ENCODE results near the gene AGER. TPM values are rescaled to one million over a fixed set of nuclear protein-coding genes. Genes with fewer than 3 reads are reported as not detected.

AGER gene
- total RNA-seq, 2 experiments from 2014 or later = 20.7 to 22.0 TPM

- Mint-ChIP-seq H3K4me3 (peak within 1 kb of the TSS; percentile 93), H3K9me3 (ENCODE audit: low read depth) (no peaks in the 10 kb centered on the region), H3K4me1 (peaks cover 58% of the 10 kb centered on the region), H3K36me3 (peaks cover 14% of the 10 kb centered on the region), H3K27ac (peak within 1 kb of the TSS; percentile 94), H3K27me3 (no peaks in the 10 kb centered on the region)
- DNase-seq (peak; percentile 98), ATAC-seq (peak; percentile 86)
- CTCF ChIA-PET = interaction anchor here (1.1 to 4.6 kb wide), 5 partner anchors 14 to 59 kb away, joined by 3 to 31 read pairs (median 8); partner anchors contain the start of genes GPSM3, PBX2 and PRRT1
Observed at GRCh38 chr6:32177788-32178546, 6.1 kb downstream of the AGER start, which contains the start of gene RNF5. TSS of gene RNF5 (plus strand) at chr6:32178405. CDS start at chr6:32178512, 107 bp downstream.

- peaks cover 62% of the 10 kb centered on the region for H3K4me1 Mint-ChIP-seq
- CTCF ChIA-PET = interaction anchor here (1.1 to 4.6 kb wide), 4 partner anchors 15 to 58 kb away, joined by 3 to 31 read pairs (median 8); partner anchors contain the start of genes GPSM3, PBX2 and PRRT1
Observed at GRCh38 chr6:32177183-32177787, 6.8 kb downstream of the AGER start.

DNA sequence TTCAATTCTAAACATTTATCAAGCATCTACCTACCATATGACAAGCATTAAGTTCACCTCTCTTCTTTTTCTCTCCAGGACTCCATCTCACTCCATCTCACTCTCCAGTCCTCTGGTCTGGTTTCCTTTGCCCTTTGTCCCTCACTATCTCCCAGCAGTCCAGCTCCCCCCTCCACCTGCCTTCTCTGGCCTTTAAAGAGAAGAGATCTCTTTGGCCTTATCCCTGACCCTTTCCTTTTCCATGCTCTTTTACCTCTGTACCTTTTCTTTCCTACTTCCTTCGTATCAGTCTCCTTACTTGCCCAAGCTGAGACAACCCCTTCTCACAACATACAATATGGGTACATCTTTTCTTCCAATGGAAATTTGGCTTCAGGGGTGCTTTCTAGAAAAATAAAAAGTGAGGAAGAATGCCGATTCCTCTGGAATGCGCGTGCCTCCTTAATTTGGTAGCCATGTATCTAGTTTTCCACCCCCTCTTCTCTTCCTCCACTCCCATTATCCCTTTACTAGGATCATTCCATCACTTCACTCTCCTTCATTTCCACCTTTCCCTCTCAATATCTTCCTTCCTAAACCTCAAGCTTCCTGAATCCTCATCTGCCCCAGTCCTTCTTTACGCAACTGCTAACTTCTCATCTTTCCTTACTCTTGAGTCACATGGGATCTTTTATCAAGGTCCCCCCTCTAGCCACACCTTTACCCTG lies 7.4 kb downstream of the AGER start:
- H3K36me3 Mint-ChIP-seq = peaks cover 12% of the 10 kb centered on the region
- CTCF ChIA-PET = interaction anchor here (1.1 to 4.6 kb wide), 4 partner anchors 15 to 58 kb away, joined by 3 to 31 read pairs (median 8); partner anchors contain the start of genes GPSM3, PBX2 and PRRT1

More at GRCh38 chr6:32177183-32177787, 6.8 kb downstream of the AGER start:
- DNase-seq (peak; percentile 67), ATAC-seq (peak; percentile 2)
- Mint-ChIP-seq H3K27me3 (no peaks in the 10 kb centered on the region), H3K9me3 (ENCODE audit: low read depth) (no peaks in the 10 kb centered on the region), H3K36me3 (peaks cover 13% of the 10 kb centered on the region), H3K4me3 (peak overlapping the region; percentile 93), H3K27ac (peak overlapping the region; percentile 94)

GRCh38 chr6:32175711-32176475 lies 8.2 kb downstream of the AGER start, which contains the start of gene AGPAT1:
TSS of gene AGPAT1 (minus strand) at chr6:32176084. CDS start at chr6:32171496, 4,588 bp downstream.
- Mint-ChIP-seq H3K27ac (peak within 1 kb of the TSS; percentile 94), H3K4me3 (peak within 1 kb of the TSS; percentile 93), H3K36me3 (peaks cover 12% of the 10 kb centered on the region), H3K27me3 (no peaks in the 10 kb centered on the region), H3K9me3 (ENCODE audit: low read depth) (no peaks in the 10 kb centered on the region), H3K4me1 (peaks cover 59% of the 10 kb centered on the region)
- CTCF ChIA-PET = interaction anchor here (4.6 kb wide), 1 partner anchor 16 kb away, joined by 31 read pairs; the partner anchor contains the start of genes GPSM3 and PBX2
- DNase-seq (peak; percentile 98), ATAC-seq (peak; percentile 62)

More for the DNA sequence above, 7.4 kb downstream of the AGER start:
- Mint-ChIP-seq H3K4me1 (peaks cover 62% of the 10 kb centered on the region), H3K9me3 (ENCODE audit: low read depth) (no peaks in the 10 kb centered on the region), H3K4me3 (peak overlapping the region; percentile 93), H3K27ac (peak overlapping the region; percentile 94), H3K27me3 (no peaks in the 10 kb centered on the region)
- no peak for ATAC-seq
- DNase-seq = no peak

DNA sequence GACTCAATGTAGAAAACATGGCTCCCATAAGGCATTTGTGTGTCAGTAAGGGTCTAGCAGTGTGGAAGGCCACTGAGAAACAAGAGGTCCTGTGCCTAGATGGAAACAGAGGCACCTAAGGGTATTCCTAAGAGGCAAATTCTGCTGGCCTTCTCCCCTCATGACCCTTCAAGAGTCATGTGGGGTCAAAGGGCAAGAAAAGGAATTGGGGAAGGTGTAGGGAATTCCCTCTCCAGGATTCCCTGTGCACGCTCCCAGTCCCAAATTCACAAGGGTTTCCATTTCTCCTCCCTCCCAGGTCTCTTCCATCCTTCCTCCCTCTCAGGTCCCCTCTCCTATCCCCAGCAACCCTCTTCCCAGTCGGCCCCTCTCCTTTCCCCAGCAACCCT lies 8.7 kb downstream of the AGER start:
- Mint-ChIP-seq H3K27ac (peak overlapping the region; percentile 94), H3K4me1 (peaks cover 55% of the 10 kb centered on the region), H3K4me3 (peak overlapping the region; percentile 93), H3K36me3 (peaks cover 7% of the 10 kb centered on the region), H3K9me3 (ENCODE audit: low read depth) (no peaks in the 10 kb centered on the region), H3K27me3 (no peaks in the 10 kb centered on the region)
- no peak for ATAC-seq
- CTCF ChIA-PET = no interaction called here
- no peak for DNase-seq

DNA sequence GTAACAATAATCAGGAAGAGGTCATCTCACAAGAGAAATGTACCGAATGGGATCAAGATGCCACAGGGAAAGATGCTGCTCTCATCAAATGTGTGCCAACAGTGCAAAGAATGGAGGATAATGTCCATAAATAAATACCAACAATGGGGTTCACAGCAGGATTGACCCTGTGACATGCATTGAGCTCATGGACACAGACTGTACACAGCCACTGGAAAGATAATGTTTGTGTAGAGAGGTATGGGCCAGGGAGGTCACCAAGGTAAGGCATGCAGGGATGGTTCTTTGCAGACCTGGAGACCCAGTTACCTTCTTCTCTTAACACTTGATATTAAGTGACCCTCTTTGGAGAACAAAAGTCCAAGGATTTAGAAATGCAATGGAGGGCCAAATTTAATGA lies 9.6 kb downstream of the AGER start:
- Mint-ChIP-seq H3K4me3 (peak overlapping the region; percentile 93), H3K27me3 (no peaks in the 10 kb centered on the region), H3K36me3 (peaks cover 8% of the 10 kb centered on the region), H3K4me1 (peaks cover 48% of the 10 kb centered on the region), H3K9me3 (ENCODE audit: low read depth) (no peaks in the 10 kb centered on the region), H3K27ac (no peak overlapping the region)
- DNase-seq (no peak), ATAC-seq (no peak)
- CTCF ChIA-PET = no interaction called here

- CTCF ChIA-PET = no interaction called here
- H3K27me3 Mint-ChIP-seq = no peaks in the 10 kb centered on the region
- H3K27ac Mint-ChIP-seq = peak overlapping the region; percentile 0
- H3K9me3 Mint-ChIP-seq (ENCODE audit: low read depth) = no peaks in the 10 kb centered on the region
- DNase-seq = no peak
- ATAC-seq = no peak
- peaks cover 4% of the 10 kb centered on the region for H3K36me3 Mint-ChIP-seq
- peaks cover 40% of the 10 kb centered on the region for H3K4me1 Mint-ChIP-seq
- no peak overlapping the region for H3K4me3 Mint-ChIP-seq
Observed at GRCh38 chr6:32173051-32173727, 10.9 kb downstream of the AGER start.

- CTCF ChIA-PET = interaction anchor here (0.7 kb wide), 1 partner anchor 24 kb away, joined by 3 read pairs; no protein-coding TSS in a partner anchor
- peaks cover 6% of the 10 kb centered on the region for H3K36me3 Mint-ChIP-seq
- DNase-seq = no peak
- H3K4me3 Mint-ChIP-seq = no peak overlapping the region
- H3K27ac Mint-ChIP-seq = no peak overlapping the region
- H3K27me3 Mint-ChIP-seq = no peaks in the 10 kb centered on the region
- no peaks in the 10 kb centered on the region for H3K9me3 Mint-ChIP-seq (ENCODE audit: low read depth)
- peaks cover 30% of the 10 kb centered on the region for H3K4me1 Mint-ChIP-seq
- no peak for ATAC-seq
Observed at GRCh38 chr6:32171234-32171633, 12.8 kb downstream of the AGER start.

GRCh38 chr6:32170294-32170693 lies 13.8 kb downstream of the AGER start:
- peaks cover 6% of the 10 kb centered on the region for H3K36me3 Mint-ChIP-seq
- DNase-seq = no peak
- no peaks in the 10 kb centered on the region for H3K27me3 Mint-ChIP-seq
- H3K4me1 Mint-ChIP-seq = peaks cover 28% of the 10 kb centered on the region
- H3K4me3 Mint-ChIP-seq = no peak overlapping the region
- no peak overlapping the region for H3K27ac Mint-ChIP-seq
- no peak for ATAC-seq
- CTCF ChIA-PET = no interaction called here
- H3K9me3 Mint-ChIP-seq (ENCODE audit: low read depth) = no peaks in the 10 kb centered on the region

DNA sequence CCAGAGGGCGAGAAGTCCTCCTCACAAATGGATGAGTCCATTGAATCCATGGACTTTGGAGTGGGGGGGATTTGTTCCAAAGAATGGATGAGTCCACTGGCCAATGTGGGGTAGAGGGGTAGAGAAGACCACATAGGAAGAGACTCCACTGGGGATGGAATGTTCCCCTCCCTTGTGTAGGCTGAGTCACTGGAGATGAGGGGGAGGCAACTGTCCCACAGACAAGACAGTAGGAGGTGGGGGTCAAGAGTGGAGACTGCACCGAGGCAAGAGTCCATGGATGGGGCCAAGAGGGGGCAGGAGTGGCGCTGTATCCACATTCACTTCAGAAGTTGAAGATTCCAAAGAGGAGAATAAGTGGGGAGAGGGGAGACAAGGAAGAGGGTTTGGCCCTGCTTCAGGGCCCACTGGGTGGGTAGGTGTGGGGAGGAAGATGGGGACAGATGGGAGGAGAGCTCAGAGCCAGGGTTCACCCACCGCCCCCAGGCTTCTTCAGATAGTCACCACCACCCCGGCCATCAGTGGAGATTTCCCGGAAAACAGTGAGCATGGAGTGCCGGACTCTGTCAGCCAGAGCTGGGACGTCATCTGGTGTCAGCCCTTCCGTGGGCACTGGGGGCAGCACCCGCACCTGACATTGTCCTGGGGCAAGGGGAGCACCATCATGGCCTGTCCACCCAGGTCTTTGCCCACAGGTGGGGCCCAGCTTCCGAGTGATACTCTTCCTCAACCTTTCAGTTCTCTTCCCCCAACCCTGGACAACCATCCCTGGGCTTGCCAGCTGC lies 15.1 kb downstream of the AGER start:
- H3K27me3 Mint-ChIP-seq = no peaks in the 10 kb centered on the region
- peaks cover 6% of the 10 kb centered on the region for H3K36me3 Mint-ChIP-seq
- CTCF ChIA-PET = interaction anchor here (1.3 kb wide), 1 partner anchor 50 kb away, joined by 3 read pairs; no protein-coding TSS in a partner anchor
- peaks cover 15% of the 10 kb centered on the region for H3K4me1 Mint-ChIP-seq
- no peak overlapping the region for H3K4me3 Mint-ChIP-seq
- DNase-seq = no peak
- H3K9me3 Mint-ChIP-seq (ENCODE audit: low read depth) = no peaks in the 10 kb centered on the region
- ATAC-seq = no peak
- H3K27ac Mint-ChIP-seq = no peak overlapping the region

DNA sequence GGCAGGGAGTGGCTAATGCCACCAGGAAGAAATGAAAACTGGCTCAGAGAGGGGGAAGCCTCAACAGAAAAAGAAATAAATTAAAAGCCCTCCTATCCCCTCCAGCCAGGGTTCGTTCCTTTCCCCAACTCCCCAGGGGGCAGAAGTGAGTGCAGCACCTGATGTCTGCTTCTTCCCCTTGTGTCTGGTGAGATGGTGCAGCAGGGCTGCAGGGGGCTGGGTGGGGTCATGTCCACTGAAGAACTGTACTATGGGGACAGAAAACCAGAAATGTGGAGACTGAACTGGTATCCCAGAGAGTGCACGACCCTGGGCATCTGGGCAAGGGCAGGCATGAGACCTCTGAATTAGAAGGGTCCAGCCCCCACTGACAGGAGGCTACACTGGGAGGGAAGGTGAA lies 15.7 kb downstream of the AGER start:
- Mint-ChIP-seq H3K4me3 (no peak overlapping the region), H3K4me1 (peaks cover 8% of the 10 kb centered on the region), H3K9me3 (ENCODE audit: low read depth) (no peaks in the 10 kb centered on the region), H3K27ac (peak overlapping the region; percentile 26), H3K36me3 (peaks cover 6% of the 10 kb centered on the region), H3K27me3 (no peaks in the 10 kb centered on the region)
- CTCF ChIA-PET = no interaction called here
- DNase-seq (no peak), ATAC-seq (no peak)
